Spleen (tissue), 7 donors: ENCODE results near the gene FGR.

ENCODE experiments used
- CTCF ChIP-seq, 11 experiments: fragments of 200-600 bp in 7 of 11; fragments of 450-650 bp in 4 of 11; sonication (generic) in 4 of 11; IDR thresholded peaks in 8 of 11; conservative IDR thresholded peaks in 3 of 11; 1 replicate in 7 of 11; 2 replicates in 4 of 11; pipeline versions ENCODE4 v1.4.0 to v1.8.0; 2016 to 2021; ENCODE audit warnings: antibody characterized with exemption in 11 of 11, inconsistent platforms in 4 of 11, mild to moderate bottlenecking in 1 of 11
- POLR2AphosphoS5 ChIP-seq, 3 donors: sonication (generic); formaldehyde crosslinking; IDR thresholded peaks; one replicate each; pipeline ENCODE4 v1.5.1; 2017; ENCODE audit warnings: antibody characterized with exemption in 3 of 3
- donor health status: DM: no; HTN: no; CAD: no; lungs with moderate emphysema.
- donor health status: DM: no; HTN: no; CAD: no.
- donor health status: DM: no; HTN: no; CAD: no.

GRCh38 chr1:27671964-27672749 lies 37.2 kb upstream of the FGR start, which contains the start of gene IFI6:
- peak; percentile 10 to 88 (median 83) for TF ChIP-seq POLR2AphosphoS5 (IDR thresholded peaks at IDR 0.05)
- TF ChIP-seq CTCF (IDR thresholded peaks at IDR 0.05 in 8 of 11, conservative IDR thresholded peaks at IDR 0.05 in 3 of 11) = peak in 9 of 11 experiments; percentile 32 to 69 (median 54)
